HG02623 (cell line): Measurements from ENCODE around the gene SLC35E3.
A peak's percentile ranks its signal among the peaks of the same experiment; 100 is the strongest.
"Not testable (repeated sequence)": the region's sequence is repeated elsewhere in the genome, so short reads cannot be mapped to it uniquely, and the experiment has no call there.

ENCODE experiments used
- ATAC-seq: cut with Tn5 transposase; IDR thresholded peaks from one replicate; pipeline ENCODE4 v1.9.1; 2021; ENCODE audit warnings: moderate library complexity; ENCODE audit not compliant: unreplicated experiment

Gene SLC35E3

DNA sequence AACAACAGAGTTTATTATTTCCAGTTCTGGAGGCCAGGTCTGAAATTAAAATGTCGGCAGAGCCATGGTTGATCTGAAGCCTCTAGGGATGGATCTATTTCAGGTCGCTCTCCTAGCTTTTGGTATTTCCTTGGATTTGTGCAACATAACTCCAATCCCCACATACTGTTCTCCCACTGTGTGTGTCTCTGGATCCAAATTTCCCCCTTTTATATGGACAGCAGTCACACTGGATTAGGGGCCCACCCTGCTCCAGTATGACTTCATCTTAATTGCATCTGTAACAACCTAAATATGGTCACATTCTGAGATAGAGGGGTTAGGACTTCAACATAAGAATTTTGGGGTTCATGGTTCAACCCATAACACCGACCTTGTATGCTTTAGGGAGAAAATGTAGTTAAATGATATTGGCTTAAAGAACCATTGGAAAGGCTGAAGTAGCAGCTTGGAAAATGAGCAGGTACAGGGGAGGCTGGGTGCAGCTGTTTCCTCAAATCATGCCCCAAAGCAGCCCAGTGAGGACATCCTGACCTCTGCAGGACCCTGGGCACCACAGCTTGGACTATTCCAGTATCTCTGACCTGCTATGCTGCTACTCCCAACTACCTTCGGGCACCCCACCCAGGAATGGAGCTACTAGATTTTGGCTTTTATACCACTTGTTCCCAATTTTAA lies 48.1 kb downstream of the SLC35E3 start:
- ATAC-seq, result no peak

DNA sequence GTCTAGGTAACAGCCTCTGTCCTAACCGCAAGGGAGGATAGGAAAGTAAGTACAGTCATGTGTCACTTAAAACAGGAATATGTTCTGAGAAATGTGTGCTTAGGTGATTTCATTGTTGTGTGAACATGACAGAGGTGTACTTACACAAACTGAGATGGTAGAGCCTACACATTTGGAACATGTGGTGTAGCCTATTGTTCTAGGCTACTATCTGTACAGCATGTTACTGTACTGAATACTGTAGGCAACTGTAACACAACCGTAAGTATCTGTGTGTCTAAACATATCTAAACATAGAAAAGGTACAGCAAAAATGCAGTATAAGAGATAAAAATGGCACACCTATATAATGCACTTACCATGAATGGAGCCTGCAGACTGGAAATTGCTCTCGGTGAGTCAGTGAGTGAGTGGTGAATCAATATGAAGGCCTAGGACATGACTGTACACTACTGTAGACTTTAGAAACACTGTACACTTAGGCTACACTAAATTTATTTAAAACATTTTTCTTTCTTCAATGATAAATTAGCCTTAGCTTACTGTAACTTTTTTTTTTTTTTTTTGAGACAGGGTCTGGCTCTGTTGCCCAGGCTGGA lies 48.8 kb downstream of the SLC35E3 start:
- no peak for ATAC-seq

DNA sequence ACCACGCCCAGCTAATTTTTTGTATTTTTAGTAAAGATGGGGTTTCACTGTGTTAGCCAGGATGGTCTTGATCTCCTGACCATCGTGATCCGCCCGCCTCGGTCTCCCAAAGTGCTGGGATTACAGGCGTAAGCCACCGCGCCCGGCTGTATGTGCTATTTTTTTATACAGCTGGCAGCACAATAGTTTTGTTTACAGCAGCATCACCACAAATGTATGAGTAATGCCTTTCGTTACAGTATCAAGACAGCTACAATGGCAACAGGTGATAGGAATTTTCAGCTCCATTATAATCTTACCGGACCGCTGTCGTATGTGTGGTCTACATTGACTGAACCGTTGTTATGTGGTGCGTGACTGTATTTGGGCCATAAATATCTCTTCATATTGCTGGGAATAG lies 50.4 kb downstream of the SLC35E3 start:
- ATAC-seq, result no peak

DNA sequence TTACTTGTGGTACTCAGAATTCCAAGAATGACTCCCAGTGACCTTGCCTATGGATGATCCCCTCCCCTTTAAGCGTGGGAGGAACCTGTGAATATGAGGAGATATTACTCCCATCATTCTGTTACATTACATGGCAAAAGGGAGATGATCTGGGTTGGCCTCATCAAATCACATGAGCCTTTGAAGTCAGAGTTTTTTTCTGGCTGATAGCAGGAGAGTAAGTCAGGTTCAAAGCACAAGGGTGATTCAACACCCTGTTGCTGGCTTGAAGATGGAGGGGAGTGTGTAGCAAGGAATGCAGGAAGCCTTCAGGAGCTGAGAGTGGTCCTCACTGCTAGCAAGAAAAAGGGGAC lies 52.9 kb downstream of the SLC35E3 start:
- no peak for ATAC-seq

DNA sequence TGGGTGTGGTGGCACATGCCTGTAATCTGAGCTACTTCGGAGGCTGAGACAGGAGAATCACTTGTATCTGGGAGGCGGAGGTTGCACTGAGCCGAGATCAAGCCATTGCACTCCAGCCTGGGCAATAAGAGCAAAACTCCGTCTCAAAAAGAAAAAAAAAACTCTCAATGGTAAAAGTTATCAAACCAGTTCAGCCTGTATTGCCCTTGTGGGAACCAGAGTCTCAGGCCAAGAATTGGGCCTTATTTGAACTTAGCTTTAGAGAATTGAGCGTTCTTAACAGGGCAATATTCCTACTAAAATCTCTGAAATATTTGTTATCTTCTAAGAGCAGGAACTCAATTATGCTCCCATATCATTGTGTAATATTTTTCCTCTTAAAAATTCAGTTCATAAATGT lies 54.3 kb downstream of the SLC35E3 start:
- no peak for ATAC-seq

DNA sequence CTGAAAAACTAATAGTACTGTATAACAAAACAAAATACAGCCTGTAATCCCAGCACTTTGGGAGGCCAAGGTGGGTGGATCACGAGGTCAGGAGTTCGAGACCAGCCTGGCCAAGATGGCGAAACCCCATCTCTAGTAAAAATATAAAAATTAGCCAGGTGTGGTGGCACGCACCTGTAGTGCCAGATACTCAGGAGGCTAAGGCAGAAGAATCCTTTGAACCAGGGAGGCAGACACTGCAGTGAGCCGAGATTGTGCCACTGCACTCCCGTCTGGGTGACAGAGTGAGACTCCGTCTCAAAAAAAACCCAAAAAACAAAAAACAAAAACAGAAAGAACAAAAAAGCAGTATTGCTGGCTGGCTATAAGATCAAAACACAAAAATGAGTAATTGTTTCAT lies 55.1 kb downstream of the SLC35E3 start:
- not testable (repeated sequence) for ATAC-seq

DNA sequence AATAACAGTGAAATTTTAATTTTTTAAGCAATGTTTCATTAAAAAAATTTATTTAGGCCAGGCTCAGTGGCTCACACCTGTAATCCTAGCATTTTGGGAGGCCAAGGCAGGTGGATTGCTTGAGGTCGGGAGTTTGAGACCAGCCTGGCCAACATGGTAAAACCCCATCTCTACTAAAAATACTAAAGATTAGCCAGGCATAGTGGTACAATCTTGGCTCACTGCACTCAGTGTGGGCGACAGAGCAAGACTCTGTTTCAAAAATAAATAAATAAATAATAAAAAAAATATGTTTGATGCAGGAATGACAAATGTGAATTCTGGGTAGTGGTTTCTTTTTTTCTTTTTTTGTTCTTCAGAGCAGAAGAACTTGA lies 56.4 kb downstream of the SLC35E3 start:
- ATAC-seq, result not testable (repeated sequence)

DNA sequence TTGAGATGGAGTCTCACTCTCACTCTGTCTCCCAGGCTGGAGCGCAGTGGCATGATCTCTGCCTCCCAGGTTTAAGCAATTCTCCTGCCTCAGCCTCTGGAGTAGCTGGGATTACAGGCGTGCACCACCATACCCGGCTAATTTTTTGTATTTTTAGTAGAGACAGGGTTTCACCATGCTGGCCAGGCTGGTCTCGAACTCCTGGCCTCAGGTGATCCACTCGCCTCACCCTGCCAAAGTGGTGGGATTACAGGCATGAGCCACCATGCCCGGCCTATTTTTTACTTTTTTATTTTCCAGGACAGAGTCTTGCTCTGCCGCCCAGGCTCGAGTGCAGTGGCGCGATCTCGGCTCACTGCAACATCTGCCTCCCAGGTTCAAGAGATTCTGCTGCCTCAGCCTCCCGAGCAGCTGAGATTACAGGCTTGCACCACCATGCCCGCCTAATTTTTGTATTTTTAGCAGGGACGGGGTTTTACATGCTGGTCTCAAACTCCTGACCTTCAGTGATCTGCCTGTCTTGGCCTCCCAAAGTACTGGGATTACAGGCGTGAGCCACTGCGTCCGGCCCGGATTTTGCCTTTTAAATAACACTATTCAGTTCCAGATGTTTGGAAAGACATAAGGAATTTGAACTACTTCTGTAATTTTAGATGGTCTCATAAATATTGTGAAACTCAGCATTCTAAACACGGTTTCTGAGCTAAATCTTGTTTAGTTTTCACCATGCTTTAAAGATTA lies 57.1 kb downstream of the SLC35E3 start:
- ATAC-seq, result not testable (repeated sequence)

DNA sequence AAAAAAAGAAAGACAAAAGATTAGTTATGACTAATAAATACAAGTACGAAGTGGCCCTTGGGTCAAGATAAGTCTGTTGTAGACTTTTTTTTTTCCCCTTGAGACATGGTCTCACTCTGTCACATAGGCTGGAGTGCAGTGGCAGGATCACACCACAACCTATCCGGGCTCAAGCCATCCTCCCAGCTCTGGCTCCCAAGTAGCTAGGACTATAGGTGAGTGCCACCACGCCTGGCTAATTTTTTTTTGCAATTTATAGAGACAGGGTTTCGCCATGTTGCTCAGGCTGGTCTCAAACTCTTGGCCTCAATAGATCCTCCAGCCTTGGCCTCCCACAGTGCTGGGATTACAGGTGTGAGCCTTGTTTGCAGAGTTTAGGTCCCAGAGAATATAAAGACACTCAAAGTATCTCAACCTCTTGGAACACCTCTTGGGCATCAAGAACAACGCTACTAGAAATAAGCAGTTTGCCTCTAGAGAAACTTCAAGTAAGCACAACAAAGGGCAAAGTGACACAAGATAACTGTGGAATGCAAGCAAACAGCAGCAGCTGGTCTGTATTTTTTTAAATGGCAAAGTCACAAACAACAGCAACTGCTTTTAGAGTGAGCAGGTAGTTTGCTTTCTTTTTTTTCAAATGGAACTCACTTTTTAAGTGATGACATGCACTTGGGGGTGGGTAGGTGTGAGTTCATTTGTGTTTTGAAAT lies 58.1 kb downstream of the SLC35E3 start:
- no peak for ATAC-seq

DNA sequence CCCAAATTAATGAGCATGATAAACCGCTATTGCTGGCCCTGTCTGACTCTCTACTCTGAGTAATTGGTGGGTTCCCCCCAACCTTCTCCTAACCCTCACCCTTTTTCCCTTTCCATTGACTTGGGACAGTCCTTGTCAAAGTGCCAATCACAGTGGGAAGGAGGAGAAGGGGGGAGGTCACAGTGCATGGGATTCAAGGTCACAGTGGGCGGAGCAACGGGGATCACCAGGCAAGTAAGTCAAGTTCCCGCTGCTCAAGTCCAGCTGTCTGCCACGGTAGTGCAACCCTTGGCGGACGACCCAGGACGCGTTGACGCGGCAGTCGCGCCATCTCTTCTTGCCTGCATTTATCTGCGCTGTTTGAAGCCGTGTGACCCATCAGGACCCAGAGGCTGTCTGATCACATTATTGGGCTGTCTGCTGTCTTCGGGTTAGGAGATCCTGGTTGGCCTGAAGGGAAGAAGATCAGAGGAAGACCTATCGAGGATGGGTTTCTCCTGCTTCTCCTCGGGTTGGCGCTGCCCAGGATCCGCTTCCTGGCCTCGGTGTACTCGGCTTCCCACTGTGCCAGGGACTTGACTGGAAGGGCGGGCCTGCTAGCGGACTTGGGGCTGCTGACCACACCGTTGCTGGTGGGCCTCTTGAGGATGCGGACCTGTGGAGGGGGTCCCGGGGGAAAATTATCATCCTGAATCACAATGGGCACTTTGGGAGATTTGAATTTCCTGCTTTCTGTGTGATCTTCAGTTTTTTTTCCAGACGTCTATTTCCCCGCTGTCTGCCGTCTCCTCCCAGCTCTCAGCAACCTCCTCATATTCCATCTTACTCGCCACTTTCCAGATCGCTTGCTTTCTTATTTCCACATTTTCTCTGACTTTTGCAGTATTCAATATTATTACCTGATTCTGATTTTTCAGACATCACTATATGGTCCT lies 58.9 kb downstream of the SLC35E3 start:
- ATAC-seq, result no peak

DNA sequence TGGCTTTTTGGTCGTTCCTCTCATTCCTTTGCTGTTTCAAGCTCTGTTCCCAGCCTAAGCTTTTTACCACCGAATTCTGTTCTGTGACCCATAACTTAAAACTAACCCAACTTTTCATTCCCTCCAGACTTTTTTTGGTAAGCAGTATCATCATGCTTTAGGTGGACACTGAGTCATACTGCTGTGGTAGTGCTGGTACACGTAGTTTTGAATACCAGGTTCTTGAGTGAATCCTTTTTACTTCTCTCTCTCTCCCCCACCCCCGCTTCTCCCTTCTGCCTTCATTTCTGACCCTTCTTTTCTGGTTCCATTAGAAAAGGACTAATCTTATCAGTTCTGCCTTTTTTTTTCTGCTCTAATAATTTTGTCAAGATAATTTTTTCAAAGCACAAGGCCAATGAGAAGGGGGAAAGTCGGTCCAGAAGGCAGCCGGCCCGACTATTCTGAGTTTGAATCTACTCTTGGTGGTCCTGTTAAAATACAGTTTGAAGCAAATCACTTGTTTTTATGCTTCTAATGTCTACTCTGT lies 59.7 kb downstream of the SLC35E3 start:
- ATAC-seq, result no peak

DNA sequence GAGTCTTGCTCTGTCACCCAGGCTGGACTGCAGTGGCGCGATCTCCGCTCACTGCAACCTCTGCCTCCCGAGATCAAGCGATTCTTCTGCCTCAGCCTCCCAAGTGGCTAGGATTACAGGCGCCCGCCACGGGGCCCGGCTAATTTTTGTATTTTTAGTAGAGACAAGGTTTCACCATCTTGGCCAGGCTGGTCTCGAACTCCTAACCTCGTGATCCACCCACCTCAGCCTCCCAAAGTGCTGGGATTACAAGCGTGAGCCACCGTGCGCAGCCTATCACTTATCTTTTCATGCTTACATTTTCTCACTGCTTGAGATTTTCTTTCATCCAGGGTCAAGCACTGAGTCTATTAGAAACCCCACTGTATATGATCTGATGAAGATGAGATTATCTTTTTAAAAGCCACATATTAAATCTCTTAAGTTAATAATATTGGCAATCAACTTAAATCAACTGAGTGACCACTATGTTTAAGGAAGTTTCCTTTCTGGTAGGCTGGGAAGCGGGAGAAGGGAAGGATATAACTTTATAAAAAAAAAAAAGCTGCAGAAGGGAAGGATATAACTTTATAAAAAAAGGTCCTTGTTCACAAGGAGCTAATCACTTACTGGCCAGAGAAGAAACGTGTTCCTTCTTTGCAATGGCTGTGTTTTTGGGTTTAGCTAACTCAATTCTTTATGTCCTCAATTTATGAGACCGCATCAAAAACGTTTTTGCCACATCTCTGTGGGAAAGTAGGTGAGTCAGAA lies 60.7 kb downstream of the SLC35E3 start:
- ATAC-seq, result no peak

DNA sequence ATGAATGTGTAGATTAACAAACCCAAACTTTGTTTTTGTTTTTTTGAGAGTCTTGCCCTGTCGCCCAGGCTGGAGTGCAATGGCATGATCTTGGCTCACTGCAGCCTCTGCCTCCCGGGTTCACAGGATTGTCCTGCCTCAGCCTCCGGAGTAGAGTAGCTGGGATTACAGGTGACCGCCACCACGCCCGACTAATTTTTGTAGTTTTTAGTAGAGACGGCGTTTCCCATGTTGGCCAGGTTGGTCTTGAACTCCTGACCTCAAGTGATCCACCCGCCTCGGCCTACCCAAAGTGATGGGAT lies 61.2 kb downstream of the SLC35E3 start:
- not testable (repeated sequence) for ATAC-seq

DNA sequence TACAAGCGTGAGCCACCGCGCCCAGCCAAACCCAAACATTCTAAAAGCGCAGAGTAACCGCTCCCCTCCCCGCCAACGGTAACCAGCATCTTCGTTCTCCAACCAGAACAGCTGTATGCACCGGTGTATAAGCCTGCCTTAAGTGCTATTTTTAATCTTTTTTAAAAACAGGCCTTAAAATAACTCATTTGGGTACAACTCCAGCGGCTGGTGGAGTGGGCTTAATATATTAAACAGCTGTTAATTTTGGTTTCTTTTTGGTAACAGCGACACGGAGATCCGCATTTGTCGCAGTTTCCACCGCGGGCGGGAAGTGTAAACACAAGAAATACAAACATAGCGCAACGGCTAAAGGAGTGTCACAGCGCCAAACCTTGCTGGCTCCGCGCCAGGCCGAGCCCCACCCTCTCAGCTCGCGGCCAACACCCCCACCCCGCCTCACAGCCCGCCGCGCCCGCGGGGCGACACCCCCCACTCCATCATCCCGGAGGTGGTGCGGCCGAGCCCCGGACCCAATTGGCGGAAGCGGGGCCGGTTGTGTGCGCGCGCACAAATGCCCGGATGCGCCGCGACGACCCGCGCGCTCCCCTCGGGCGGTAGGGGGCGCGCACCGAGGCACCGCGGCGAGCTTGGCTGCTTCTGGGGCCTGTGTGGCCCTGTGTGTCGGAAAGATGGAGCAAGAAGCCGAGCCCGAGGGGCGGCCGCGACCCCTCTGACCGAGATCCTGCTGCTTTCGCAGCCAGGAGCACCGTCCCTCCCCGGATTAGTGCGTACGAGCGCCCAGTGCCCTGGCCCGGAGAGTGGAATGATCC lies 61.8 kb downstream of the SLC35E3 start, which contains the start of gene MDM2:
TSS of gene MDM2 (plus strand) at position 602 of the 812 bp plus-strand sequence. CDS start 301 bp downstream, outside the sequence.
- peak; percentile 67 for ATAC-seq

DNA sequence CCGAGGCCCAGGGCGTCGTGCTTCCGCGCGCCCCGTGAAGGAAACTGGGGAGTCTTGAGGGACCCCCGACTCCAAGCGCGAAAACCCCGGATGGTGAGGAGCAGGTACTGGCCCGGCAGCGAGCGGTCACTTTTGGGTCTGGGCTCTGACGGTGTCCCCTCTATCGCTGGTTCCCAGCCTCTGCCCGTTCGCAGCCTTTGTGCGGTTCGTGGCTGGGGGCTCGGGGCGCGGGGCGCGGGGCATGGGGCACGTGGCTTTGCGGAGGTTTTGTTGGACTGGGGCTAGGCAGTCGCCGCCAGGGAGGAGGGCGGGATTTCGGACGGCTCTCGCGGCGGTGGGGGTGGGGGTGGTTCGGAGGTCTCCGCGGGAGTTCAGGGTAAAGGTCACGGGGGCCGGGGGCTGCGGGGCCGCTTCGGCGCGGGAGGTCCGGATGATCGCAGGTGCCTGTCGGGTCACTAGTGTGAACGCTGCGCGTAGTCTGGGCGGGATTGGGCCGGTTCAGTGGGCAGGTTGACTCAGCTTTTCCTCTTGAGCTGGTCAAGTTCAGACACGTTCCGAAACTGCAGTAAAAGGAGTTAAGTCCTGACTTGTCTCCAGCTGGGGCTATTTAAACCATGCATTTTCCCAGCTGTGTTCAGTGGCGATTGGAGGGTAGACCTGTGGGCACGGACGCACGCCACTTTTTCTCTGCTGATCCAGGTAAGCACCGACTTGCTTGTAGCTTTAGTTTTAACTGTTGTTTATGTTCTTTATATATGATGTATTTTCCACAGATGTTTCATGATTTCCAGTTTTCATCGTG lies 62.6 kb downstream of the SLC35E3 start:
- ATAC-seq, result peak; percentile 48

DNA sequence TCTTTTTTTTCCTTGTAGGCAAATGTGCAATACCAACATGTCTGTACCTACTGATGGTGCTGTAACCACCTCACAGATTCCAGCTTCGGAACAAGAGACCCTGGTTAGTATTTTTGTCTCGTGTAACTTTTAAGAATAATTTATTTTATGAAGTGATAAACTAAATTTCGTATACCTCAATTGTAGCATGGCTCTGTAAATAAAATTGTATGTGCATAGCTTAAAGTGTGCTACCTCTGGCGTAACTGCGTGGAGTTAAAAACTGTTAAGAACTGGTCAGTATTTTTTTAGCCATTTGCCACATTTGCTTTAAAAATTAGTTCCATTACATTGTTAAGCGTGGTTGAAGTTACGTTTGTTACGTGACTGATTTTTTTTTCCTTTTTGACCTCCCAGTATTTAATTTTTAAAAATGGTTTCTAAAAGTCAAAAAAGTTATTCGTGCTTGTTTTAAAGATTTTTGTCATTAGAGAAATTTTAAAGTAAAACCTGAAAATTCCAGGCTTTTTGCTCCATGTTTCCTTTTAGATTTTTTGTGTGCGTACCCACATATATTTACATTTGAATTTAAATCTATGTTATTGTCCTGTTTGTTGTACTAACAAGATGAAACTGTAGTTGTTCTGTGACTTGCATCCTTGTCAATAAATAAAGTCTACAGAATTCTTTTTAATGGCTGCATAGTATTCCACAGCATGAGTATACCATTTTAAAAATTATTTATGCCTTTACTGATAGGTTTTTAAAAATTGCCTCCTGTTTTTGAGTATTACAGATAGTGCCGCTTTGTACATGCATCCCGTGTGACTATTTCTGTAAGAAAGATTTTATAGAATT lies 63.4 kb downstream of the SLC35E3 start:
- no peak for ATAC-seq

DNA sequence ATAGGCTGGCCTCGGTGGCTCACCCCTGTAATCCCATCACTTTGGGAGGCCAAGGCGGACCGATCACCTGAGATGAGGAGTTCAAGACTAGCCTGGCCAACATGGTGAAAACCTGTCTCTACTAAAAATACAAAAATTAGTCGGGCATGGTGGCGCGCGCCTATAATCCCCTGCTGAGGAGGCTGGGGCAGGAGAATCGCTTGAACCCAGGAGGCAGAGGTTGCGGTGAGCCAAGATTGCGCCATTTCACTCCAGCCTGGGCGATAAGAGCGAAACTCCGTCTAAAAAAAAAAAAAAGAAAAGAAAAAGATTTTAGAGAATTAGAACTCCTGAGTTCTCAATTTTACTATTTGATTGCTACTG lies 64.0 kb downstream of the SLC35E3 start:
- not testable (repeated sequence) for ATAC-seq
